Measurements from ENCODE around the gene OR51F2.

- TF ChIP-seq CTCF (IDR thresholded peaks at IDR 0.05) (no peak), POLR2A (IDR thresholded peaks at IDR 0.05) (no peak)
Observed at GRCh38 chr11:4863876-4864275, 42.8 kb downstream of the OR51F2 start.
